GM21381 (cell line): ENCODE results near the gene SLCO1B3.
"Not testable (repeated sequence)": the region's sequence is repeated elsewhere in the genome, so short reads cannot be mapped to it uniquely, and the experiment has no call there.

Experiments
- ATAC-seq: cut with Tn5 transposase; IDR thresholded peaks from one replicate; pipeline ENCODE4 v1.9.1; 2021; ENCODE audit warnings: mild to moderate bottlenecking, moderate library complexity; ENCODE audit not compliant: unreplicated experiment

Gene SLCO1B3, protein sequence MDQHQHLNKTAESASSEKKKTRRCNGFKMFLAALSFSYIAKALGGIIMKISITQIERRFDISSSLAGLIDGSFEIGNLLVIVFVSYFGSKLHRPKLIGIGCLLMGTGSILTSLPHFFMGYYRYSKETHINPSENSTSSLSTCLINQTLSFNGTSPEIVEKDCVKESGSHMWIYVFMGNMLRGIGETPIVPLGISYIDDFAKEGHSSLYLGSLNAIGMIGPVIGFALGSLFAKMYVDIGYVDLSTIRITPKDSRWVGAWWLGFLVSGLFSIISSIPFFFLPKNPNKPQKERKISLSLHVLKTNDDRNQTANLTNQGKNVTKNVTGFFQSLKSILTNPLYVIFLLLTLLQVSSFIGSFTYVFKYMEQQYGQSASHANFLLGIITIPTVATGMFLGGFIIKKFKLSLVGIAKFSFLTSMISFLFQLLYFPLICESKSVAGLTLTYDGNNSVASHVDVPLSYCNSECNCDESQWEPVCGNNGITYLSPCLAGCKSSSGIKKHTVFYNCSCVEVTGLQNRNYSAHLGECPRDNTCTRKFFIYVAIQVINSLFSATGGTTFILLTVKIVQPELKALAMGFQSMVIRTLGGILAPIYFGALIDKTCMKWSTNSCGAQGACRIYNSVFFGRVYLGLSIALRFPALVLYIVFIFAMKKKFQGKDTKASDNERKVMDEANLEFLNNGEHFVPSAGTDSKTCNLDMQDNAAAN

DNA sequence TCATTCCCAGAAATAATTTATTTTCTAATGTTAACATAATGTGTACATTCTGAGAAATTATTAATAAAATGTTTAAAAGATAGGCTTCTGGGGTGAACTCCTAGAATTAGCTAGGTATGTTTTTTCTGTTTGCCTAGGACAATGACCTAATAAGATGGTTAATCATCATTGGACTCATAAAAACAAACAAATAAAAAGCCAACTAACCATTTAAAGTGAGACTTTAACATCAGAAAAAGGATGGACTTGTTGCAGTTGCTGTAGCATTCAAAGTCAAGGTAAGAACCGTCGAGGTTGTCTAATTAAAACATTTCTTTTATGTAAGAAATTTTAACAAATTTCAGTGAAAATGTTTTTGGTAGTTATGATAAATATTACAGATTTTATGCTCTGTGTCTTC lies at the start of gene SLCO1B3:
SLCO1B3 (plus strand) TSS at position 219 of the 400 bp plus-strand sequence. CDS start 5,034 bp downstream, outside the sequence.
- ATAC-seq, result no peak

DNA sequence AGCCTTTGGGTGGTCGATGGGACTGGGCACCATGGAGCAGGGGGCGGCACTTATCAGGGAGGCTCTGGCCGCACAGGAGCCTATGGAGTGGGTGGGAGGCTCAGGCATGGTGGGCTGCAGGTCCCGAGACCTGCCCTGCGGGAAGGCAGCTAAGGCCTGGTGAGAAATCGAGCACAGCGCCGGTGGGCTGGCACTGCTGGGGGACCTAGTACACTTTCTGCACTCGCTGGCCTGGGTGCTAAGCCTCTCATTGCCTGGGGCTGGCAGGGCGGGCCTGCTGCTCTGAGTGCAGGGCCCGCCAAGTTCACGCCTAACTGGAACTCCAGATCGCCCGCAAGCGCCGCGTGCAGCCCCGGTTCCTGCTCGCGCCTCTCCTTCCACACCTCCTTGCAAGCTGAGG lies 33.1 kb upstream of the SLCO1B3 start:
- no peak for ATAC-seq

DNA sequence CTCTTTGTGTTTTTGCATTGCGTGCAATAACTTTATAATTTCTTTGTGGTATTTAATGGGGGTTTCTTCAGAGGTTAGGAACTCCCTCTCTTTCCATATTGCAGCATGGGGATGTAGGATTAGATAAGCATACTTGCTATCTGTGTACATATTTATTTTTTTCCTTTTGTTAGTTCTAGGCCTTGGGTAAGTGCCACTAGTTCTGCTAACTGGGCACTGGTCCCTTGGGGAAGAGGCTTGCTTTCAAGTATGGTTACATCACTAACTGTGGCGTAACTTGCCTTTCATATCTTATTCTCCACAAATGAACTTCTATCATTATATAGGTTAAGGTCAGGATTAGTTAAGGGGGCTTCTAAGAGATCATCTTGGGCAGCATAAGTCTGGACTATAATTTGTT lies 31.5 kb upstream of the SLCO1B3 start:
- ATAC-seq, result no peak

DNA sequence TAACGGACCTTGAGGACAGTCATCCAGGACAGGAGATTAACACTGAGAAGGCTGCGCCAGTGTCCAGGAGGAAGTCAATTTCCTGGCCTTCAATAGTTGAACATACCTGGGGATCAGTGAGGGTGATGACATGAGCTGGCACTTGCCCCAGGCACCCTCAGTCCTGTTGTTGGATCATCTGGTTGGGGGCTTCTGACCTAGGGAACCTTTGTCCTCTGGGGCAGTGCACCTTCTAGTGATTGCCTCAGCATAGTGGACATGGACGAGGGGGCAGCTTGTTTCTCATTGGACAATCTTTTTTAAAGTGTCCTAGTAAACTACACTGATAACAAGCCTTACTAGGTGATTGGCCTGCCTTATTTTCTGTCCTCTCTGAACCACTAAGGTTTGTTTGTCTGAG lies 30.5 kb upstream of the SLCO1B3 start:
- ATAC-seq, result not testable (repeated sequence)

DNA sequence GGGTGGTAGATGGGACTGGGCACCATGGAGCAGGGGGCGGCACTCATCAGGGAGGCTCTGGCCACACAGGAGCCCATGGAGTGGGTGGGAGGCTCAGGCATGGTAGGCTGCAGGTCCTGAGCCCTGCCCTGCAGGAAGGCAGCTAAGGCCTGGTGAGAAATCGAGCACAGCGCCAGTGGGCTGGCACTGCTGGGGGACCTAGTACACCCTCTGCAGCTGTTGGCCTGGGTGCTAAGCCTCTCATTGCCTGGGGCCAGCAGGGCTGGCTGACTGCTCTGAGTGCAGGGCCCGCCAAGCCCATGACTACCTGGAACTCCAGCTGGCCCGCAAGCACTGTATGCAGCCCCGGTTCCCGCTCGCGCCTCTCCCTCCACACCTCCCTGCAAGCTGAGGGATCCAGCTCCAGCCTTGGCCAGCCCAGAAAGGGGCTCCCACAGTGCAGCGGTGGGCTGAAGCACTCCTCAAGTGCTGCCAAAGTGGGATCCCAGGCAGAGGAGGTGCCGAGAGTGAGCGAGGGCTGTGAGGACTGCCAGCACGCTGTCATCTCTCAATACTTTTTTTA lies 26.6 kb upstream of the SLCO1B3 start:
- not testable (repeated sequence) for ATAC-seq

DNA sequence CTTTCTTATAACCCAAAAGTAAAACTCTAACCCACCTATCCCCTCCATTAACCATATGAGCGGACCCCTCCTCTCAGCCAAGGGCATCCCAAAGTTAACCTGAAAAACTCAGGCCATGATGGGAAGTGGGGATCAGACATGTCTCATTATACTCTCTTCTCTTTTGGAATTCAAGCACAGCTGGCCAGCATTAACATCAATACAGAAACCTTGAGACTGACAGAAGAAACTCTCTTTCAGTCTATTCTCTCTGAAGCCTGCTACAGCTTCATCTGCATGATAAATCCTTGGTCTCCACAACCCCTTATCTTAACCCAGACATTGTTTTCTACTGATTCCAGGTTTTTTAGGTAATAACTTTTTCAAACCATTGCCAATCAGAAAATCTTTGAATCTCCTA lies 17.5 kb upstream of the SLCO1B3 start:
- no peak for ATAC-seq

DNA sequence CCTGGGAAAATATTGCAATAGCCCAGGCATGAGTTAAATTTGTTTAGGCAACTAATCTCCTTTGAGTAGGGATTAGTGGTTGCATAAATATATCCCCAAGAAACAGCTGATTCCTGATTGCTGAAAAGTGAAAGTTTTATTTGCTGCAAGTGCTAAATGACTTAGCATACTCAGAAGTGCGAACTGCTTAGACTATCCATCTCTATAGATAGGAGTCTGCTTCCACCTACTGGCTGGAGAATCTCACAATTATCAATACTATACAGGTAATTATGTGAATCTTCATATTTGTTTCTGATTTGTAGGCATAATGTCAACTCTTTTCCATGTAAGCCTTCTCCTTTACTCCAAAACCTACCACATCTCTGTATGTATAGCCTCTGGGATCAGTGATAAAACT lies 12.0 kb upstream of the SLCO1B3 start:
- ATAC-seq, result no peak

DNA sequence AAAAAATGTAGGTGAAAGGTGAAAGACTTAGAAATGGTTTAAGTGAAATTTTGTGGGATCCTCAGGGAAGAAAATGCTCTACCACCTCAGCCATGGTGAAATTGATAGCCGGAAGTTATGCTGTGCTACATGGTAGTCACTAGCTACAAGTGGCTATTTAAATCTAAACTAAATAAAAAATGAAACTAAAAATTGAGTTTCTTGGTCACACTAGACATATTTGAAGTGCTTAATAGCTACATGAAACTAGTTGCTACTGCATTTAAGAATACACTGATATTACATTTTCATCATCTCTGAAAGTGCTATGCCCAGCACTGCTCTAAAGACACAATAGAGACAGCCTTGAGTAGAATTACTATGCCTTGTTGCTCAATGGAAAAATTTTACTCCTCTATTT lies 10.3 kb upstream of the SLCO1B3 start:
- no peak for ATAC-seq

DNA sequence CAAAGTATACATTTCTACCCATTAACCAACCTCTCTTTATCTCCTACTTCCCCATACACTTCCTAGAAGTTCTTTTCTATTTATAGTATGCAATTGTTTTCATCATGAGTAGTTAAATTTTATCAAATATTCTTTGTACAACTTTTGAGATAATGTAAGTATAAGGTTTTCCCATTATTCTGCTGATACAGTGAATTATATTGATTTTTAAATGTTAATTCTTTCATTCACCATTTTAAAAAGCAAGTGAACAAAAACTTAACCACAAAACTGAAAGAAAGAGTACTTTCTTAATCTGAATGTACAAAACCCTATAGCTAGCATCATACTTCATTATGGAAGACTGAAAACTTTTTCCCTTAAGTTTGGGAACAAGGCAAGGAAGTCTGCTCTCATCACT lies 9.5 kb upstream of the SLCO1B3 start:
- no peak for ATAC-seq

DNA sequence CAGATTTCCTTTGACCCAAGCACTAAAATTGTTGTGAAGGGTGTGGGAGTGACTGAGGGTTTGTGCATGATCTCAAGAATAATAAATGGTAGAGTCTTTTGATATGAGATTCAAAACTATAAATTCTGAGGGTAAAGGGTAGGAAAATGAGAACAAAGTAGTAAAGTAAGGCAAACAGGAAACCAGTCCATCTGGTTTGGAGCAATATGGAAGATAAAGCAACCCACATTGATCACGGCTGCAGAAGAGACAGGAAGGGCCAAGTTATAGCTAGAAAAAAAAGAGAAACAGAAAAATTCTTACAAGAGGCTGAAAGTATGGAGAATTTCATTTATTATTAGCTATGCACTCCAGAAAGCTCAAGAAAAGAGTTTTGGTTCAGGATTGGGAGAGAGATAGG lies 4.6 kb upstream of the SLCO1B3 start:
- ATAC-seq, result no peak

DNA sequence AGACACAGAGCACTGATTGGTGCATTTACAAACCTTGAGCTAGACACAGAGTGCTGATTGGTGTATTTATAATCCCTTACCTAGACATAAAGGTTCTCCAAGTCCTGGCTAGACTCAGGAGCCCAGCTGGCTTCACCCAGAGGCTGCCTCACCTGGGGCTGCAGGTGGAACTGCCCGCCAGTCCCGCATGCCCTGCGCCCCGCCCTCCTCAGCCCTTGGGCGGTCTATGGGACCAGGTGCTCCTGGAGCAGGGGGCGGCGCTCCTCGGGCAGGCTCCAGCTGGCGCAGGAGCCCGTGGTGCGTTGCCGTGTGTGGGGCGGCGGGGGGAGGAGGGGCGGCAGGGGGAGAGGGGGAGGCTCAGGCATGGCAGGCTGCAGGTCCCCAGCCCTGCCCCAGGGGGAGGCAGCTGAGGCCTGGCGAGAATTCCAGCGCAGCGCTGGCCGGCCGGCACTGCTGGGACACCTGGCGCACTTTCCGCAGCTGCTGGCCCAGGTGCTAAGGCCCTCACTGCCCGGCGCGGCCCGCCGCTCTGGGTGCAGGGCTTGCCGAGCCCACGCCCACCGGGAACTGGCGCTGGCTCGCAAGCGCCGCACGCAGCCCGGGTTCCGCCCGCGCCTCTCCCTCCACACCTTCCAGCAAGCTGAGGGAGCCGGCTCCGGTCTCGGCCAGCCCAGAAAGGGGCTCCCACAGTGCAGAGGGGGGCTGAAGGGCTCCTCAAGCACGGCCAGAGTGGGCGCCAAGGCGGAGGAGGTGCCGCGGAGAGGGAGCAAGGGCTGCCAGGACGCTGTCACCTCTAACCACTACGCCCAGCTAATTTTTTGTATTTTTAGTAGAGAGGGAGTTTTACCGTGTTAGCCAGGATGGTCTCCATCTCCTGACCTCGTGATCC lies 3.1 kb upstream of the SLCO1B3 start:
- no peak for ATAC-seq

DNA sequence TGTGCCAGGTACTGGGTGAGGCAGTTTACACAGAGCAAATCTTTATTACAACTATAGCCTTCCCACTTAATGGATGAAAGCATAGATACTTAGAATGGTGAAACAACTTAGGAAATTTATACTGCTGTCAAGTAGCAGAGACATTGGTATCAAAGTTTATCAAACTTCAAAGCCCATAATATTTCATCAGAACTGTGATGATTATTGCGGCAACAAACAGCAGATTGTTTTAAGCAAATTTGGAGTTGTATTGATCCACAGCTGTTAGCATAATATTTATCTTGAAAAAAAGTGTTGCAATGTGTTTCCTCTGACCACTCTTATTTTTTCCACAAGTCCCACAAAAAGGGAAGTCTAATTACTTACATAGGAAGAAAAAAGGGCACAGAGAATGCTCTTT lies 2.0 kb upstream of the SLCO1B3 start:
- ATAC-seq, result no peak

DNA sequence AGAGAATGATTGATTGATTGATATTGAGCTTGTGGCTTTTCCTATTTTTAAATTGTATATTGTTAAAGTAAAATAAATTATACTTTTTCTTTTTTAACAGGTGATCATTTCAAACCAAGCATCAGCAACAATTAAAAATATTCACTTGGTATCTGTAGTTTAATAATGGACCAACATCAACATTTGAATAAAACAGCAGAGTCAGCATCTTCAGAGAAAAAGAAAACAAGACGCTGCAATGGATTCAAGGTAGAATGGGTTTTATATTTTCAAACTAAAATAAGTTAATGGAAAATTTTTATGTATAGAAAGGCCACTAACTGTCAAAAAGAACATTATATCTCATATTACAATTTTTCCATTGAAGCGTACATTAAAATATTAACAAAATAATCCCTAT lies 5.1 kb downstream of the SLCO1B3 start:
- no peak for ATAC-seq

DNA sequence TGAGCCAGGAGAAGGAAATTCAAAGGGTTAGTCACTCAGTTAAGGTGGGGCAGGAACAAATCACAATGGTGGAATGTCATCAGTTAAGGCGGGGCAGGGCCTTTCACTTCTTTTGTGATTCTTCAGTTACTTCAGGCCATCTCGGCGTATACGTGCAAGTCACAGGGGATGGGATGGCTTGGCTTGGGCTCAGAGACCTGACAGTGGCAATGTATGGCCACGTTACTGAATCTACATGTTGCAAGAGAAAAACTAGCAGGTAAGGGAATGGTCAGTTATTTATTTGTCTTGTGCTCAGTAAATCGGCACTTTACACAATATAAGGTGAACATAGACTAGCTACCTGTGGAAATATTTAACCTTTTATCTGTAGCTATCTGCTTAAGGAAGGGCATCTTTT lies 11.9 kb downstream of the SLCO1B3 start:
- no peak for ATAC-seq

DNA sequence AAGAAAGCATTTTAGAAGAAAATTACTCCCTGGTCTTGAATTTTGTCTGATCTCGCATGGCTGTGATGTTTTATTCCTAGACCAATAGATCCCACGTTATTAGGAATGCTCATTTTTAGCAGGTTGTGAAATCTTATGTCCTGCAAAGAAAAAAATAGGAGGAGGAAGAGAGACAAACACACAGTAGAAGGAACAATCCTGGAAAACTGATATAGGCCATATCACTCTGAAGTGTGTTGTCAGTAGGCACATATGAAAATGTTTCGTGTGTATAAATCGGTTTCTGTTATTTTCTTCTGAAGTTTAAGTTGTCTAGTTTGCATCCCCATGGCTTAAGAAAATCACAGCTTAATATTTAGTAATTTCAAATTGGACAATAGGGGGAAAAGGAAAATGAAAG lies 12.4 kb downstream of the SLCO1B3 start:
- no peak for ATAC-seq

DNA sequence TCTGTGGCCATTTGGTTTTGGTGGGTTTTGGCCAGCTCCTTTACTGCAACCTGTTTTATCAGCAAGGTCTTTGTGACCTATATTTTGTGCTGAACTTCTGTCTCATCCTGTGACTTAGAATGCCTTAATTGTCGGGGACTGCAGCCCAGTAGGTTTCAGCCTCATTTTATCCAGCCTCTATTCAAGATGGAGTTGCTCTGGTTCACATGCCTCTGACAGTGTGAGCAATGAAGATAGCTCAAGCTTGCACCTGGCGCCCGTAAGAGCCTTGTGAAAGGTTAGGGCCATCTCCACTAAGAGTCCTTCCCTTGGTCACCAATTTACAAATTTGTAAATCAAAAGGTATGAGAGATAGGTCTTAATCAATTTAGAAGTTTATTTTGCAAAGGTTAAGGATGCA lies 19.4 kb downstream of the SLCO1B3 start:
- ATAC-seq, result no peak

DNA sequence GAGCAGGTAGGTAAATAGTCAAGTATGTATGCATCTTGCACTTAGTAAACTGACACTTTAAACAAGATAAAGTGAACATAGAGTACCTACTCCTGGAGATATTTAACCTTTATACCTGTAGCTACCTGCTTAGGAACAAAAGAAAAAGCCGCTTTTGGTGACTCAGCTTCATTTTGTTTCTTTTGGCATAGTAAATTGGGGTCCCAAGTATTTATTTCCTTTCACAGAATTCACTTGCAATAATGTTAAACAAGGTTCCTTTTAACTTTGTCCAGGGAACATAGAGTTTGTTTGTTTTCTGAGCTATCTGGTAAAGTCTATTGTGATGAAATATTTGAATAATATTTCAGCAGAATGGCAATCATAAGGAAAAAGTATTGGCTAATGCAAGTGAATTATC lies 20.0 kb downstream of the SLCO1B3 start:
- no peak for ATAC-seq

DNA sequence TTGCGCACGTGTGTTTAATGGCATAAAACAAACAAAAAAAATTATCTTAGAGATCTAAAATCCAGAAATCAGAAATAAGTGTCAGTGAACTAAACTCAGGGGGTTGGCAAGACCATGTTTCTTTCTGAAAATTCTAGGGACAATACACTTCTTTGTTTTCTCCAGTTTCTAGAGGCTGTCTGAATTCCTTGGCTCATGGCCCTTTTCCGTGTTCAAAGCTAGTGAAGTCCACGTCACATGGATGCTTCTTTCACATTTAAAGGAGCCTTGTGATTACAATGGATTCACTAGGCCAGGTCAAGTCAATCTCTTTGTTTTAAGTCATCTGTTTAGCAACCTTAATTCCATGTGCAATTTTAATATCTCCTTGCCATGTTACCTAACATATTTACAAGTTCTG lies 22.4 kb downstream of the SLCO1B3 start:
- ATAC-seq, result no peak

DNA sequence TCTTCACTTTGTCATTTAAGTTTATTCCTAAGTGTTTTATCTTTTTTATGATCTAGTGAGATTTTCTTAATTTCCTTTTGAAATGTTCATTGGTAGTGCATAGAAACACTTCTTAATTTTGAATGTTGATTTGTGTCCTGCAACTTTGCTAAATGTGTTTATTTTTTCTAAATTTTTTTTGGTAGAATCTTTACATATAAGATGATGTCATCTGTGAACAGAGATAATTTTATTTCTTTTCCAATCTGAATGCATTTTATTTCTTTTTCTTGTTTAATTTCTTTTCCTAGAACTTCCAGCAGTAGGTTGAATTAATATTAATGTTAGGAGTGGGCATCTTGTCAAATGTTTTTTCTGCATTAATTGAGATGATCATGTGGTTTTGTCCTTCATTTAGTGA lies 42.1 kb downstream of the SLCO1B3 start:
- ATAC-seq, result no peak

DNA sequence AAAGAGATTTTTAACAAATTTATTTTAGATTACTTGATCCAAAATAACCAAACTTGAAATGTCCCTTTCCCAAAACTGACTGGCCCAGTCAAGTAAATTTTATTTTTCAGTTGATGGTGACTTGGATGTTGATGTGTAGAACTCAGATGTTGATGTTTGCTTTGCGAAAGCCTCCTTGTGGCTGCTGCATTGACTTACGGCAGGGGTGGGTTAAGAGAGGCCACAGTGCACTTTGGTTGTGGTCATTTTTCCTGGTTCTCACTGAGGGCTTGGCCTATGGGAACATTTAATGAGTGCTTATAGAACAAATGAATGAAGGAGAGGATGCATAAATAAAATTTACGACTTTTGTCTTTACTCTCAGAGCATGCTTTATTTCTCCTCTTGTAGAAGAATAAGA lies 52.6 kb downstream of the SLCO1B3 start:
- ATAC-seq, result no peak

DNA sequence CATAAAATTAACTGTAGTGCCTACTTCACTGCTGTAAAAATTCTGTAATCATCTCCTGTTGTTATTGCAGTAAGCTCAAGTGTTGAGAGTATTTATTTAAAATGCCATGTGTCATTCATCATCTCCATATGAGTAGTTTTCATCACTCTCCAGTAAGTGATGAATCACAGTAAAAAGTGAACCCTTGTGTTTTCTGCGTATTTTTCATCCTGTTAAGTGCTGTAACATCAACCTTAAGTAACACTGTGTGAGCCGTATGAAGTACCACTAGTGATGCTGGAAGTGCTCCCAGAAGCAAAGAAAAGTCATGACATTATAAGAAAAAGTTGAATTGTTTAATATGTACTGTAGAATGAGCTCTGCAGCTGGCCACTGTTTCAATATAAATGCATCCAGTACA lies 55.4 kb downstream of the SLCO1B3 start:
- no peak for ATAC-seq
